Gastrocnemius medialis (tissue), 4 donors: ENCODE data around the gene PRR5L. TPM values are rescaled to one million over a fixed set of nuclear protein-coding genes. Genes with fewer than 3 reads are reported as not detected.
A peak's percentile ranks its signal among the peaks of the same experiment; 100 is the strongest.

Experiments used
- ATAC-seq, 2 donors: fragments of 150-250 bp; one replicate each; pipeline ENCODE4 v1.9.1; 2016
- DNase-seq, 2 donors: peaks; one replicate each; pipeline ENCODE4 v3.0.0-alpha.2; 2019
- H3K27ac ChIP-seq, 4 donors: fragments of 200-600 bp; sonication (generic); 1 replicate in 1 of 4; 2 replicates in 3 of 4; pipeline ENCODE4 v1.5.1; 2016 to 2018; ENCODE audit warnings: mild to moderate bottlenecking in 2 of 4, moderate library complexity in 1 of 4
- H3K27me3 ChIP-seq, 3 donors: fragments of 200-600 bp; sonication (generic) in 2 of 3; 1 replicate in 1 of 3; 2 replicates in 2 of 3; pipeline versions ENCODE4 v1.5.1 to v1.6.0; 2016 to 2019; ENCODE audit warnings: mild to moderate bottlenecking in 1 of 3, moderate library complexity in 1 of 3
- H3K36me3 ChIP-seq, 2 donors: fragments of 200-600 bp; sonication (generic) in 1 of 2; one replicate each; pipeline ENCODE4 v1.5.1; 2017 to 2018
- H3K4me1 ChIP-seq, 2 donors: fragments of 200-600 bp; sonication (generic) in 1 of 2; one replicate each; pipeline ENCODE4 v1.5.1; 2016 to 2017; ENCODE audit warnings: mild to moderate bottlenecking in 2 of 2
- H3K4me3 ChIP-seq, 4 donors: fragments of 200-600 bp; sonication (generic) in 3 of 4; 1 replicate in 1 of 4; 2 replicates in 3 of 4; pipeline ENCODE4 v1.5.1; 2016 to 2019; ENCODE audit warnings: mild to moderate bottlenecking in 2 of 4
- H3K9me3 ChIP-seq, 3 donors: fragments of 200-600 bp; sonication (generic) in 2 of 3; 1 replicate in 1 of 3; 2 replicates in 2 of 3; pipeline ENCODE4 v1.5.1; 2016 to 2019
- POLR2A ChIP-seq, 2 donors: fragments of 450-650 bp; IDR thresholded peaks; one replicate each; pipeline ENCODE4 v1.6.1; 2017; ENCODE audit warnings: antibody characterized with exemption in 2 of 2, mild to moderate bottlenecking in 2 of 2, moderate library complexity in 2 of 2
- in situ Hi-C, 4 donors: fragments of 200-750 bp; cut with MboI; loops; one replicate each; pipeline versions ENCODE4 v1.15.0 to v1.8.0; 2017; ENCODE audit warnings: low sequenced_read_pairs in 4 of 4
- intact Hi-C: fragments of 100-400 bp; cut with DNase I; formaldehyde crosslinking; loops from one replicate; pipeline ENCODE4 v1.15.1; 2023; ENCODE audit warnings: low total_unique reads
- total RNA-seq, 4 donors: library from RNA; depleted of rRNA; stranded (reverse); fragments of >200 nt; gene quantifications; one replicate each; pipeline versions ENCODE4 v1.1.0 to v1.2.3, GENCODE V29; 2016
- TF ChIP-seq, protein P1 (sequence below), 5 experiments: fragments of 450-650 bp in 3 of 5; fragments of 200-600 bp in 2 of 5; sonication (generic) in 2 of 5; IDR thresholded peaks in 4 of 5; conservative IDR thresholded peaks in 1 of 5; 1 replicate in 4 of 5; 2 replicates in 1 of 5; pipeline ENCODE4 v1.5.1; 2016 to 2019; ENCODE audit warnings: antibody characterized with exemption in 5 of 5, mild to moderate bottlenecking in 3 of 5, moderate library complexity in 3 of 5

Gene PRR5L
- total RNA-seq, 4 donors from 2014 or later, result 0.46 to 3.2 (median 1.2) TPM

DNA sequence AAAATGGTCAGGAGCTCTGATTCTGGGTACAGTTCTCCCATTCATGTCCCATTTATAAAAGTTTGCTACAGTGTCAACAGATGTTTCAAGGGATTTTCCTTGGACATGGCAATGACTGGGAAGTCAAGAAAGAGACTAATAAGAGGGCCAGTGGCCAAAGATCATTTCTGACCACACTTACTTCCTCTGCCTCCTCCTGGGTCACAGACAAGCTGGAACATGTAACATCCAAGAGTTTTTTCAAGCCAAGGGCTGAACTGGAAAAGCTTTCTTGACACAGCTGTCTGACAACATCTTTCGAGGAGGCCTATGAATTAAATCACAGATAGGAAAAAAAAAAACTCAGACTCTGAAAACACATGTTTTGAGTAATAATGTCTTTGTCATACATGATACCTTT, 15.6 kb upstream of the PRR5L start:
- intact Hi-C loops, result no loop called here
- ATAC-seq (no peak), DNase-seq (no peak)
- in situ Hi-C loops, result loop anchor here in 3 of 4 donors (25.0 kb wide), 2 partner anchors 207 to 232 kb away; partner anchors contain the start of gene TRAF6 (in 1 of the 3)
- no peak overlapping the region for H3K4me3 ChIP-seq
- H3K27ac ChIP-seq, result no peak overlapping the region
- no peaks in the 10 kb centered on the region for H3K27me3 ChIP-seq
- peaks cover 0 to 20% of the 10 kb centered on the region in 2 donors for H3K36me3 ChIP-seq
- TF ChIP-seq POLR2A (IDR thresholded peaks at IDR 0.05), result no peak
- TF ChIP-seq, protein P1, sequence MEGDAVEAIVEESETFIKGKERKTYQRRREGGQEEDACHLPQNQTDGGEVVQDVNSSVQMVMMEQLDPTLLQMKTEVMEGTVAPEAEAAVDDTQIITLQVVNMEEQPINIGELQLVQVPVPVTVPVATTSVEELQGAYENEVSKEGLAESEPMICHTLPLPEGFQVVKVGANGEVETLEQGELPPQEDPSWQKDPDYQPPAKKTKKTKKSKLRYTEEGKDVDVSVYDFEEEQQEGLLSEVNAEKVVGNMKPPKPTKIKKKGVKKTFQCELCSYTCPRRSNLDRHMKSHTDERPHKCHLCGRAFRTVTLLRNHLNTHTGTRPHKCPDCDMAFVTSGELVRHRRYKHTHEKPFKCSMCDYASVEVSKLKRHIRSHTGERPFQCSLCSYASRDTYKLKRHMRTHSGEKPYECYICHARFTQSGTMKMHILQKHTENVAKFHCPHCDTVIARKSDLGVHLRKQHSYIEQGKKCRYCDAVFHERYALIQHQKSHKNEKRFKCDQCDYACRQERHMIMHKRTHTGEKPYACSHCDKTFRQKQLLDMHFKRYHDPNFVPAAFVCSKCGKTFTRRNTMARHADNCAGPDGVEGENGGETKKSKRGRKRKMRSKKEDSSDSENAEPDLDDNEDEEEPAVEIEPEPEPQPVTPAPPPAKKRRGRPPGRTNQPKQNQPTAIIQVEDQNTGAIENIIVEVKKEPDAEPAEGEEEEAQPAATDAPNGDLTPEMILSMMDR (IDR thresholded peaks at IDR 0.05 in 4 of 5, conservative IDR thresholded peaks at IDR 0.05 in 1 of 5), result no peak
- peaks cover 4 to 6% of the 10 kb centered on the region in 2 donors for H3K4me1 ChIP-seq
- no peaks in the 10 kb centered on the region for H3K9me3 ChIP-seq

DNA sequence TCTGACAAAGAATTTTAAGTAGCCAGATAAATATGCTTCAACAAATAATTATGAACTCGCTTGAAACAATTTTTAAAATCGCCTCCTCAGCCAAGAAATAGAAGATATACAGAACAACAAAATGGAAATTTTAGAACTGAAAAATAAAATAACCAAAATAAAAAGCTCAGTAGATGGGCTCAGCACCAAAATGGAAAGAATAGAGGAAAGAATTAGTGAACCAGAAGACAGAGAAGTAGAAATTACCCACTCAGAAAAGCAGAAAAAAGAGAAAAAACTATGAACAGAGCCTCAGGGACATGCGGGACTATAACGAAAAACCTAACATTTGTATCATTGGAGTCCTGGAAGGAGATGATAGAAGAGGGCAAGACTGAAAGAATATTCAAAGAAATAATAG, 14.2 kb upstream of the PRR5L start:
- Histone ChIP-seq H3K27me3 (no peaks in the 10 kb centered on the region), H3K36me3 (peaks cover 0 to 12% of the 10 kb centered on the region in 2 donors), H3K27ac (no peak overlapping the region), H3K4me3 (no peak overlapping the region), H3K9me3 (no peaks in the 10 kb centered on the region), H3K4me1 (peaks cover 4 to 6% of the 10 kb centered on the region in 2 donors)
- no peak for ATAC-seq
- no peak for TF ChIP-seq POLR2A (IDR thresholded peaks at IDR 0.05)
- TF ChIP-seq, protein P1 (IDR thresholded peaks at IDR 0.05 in 4 of 5, conservative IDR thresholded peaks at IDR 0.05 in 1 of 5), result no peak
- DNase-seq, result no peak
- in situ Hi-C loops (loop anchor here in 3 of 4 donors (25.0 kb wide), 2 partner anchors 205 to 230 kb away; partner anchors contain the start of gene TRAF6 (in 1 of the 3)), intact Hi-C loops (no loop called here)

DNA sequence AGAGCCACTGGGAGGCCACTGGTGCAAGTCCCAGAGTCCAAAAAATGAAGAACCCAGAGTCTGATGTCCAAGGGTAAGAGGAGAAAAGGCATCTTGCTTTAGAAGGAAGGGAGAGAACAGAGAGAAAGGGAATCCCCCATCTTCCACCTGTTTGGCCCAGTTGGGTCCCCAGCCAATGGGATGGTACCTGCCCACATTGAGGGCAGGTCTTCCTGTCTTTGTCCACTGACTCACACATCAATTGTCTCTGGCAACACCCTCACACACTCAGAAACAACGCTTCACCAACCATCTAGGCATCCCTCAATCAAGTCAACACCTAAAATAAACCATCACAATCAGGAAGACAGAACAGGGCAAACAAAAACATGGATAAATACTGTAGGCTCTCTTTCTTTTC, 13.2 kb upstream of the PRR5L start:
- Histone ChIP-seq H3K27me3 (no peaks in the 10 kb centered on the region), H3K27ac (no peak overlapping the region), H3K9me3 (no peaks in the 10 kb centered on the region), H3K4me3 (no peak overlapping the region), H3K4me1 (peaks cover 10 to 12% of the 10 kb centered on the region in 2 donors), H3K36me3 (peaks cover 0 to 12% of the 10 kb centered on the region in 2 donors)
- intact Hi-C loops, result no loop called here
- in situ Hi-C loops, result loop anchor here in 3 of 4 donors (25.0 kb wide), 2 partner anchors 204 to 229 kb away; partner anchors contain the start of gene TRAF6 (in 1 of the 3)
- TF ChIP-seq POLR2A (IDR thresholded peaks at IDR 0.05), result no peak
- ATAC-seq (no peak), DNase-seq (no peak)

DNA sequence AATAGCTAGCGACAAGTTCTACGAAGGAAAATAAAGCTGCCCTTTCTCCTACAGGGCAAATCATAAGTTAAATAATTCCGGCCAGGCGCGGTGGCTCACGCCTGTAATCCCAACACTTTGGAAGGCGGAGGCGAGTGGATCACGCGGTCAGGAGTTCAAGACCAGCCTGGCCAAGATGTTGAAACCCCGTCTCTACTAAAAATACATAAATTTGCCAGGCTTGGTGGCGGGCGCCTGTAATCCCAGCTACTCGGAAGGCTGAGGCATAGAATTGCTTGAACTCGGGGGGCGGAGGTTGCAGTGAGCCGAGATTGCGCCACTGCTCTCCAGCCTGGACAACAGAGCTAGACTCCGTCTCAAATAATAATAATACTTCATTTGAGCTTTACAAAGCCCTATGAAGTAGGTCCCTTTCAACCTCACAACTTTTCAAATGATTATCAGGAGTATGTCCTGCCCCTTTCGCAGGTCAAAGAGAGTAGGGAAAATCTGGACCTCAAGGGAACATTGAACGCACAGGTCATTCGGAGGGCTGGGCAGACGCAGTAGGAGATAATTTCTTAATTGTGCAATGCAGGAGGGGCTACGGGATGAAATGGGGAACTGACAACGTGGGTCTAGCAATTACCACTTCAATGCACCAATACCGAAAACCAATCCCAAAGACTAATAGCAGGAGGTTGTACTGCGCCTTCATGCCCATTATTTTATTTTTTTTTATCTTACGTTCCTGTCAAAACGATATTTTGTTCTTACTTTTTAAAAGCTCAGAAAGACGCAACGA, 7.5 kb upstream of the PRR5L start:
- intact Hi-C loops, result loop anchor here (2.0 kb wide), 2 partner anchors 204 to 626 kb away; partner anchors contain the start of gene TRIM44

More for the DNA sequence above, 7.5 kb upstream of the PRR5L start:
- ATAC-seq (peak in 1 of 2 donors; percentile 16), DNase-seq (no peak)
- Histone ChIP-seq H3K4me1 (peaks cover 13 to 15% of the 10 kb centered on the region in 2 donors), H3K9me3 (no peaks in the 10 kb centered on the region), H3K4me3 (peak overlapping the region; percentile 70 to 86 (median 79)), H3K36me3 (no peaks in the 10 kb centered on the region), H3K27ac (peak overlapping the region; percentile 63 to 80 (median 68)), H3K27me3 (no peaks in the 10 kb centered on the region)
- in situ Hi-C loops, result loop anchor here in 3 of 4 donors (25.0 kb wide), 2 partner anchors 199 to 224 kb away; partner anchors contain the start of gene TRAF6 (in 1 of the 3)
- TF ChIP-seq, protein P1 (IDR thresholded peaks at IDR 0.05 in 4 of 5, conservative IDR thresholded peaks at IDR 0.05 in 1 of 5), result no peak
- no peak for TF ChIP-seq POLR2A (IDR thresholded peaks at IDR 0.05)
